KG1 (cell line): ENCODE data around the gene C12orf76.
"Not testable (repeated sequence)": the region's sequence is repeated elsewhere in the genome, so short reads cannot be mapped to it uniquely, and the experiment has no call there.

Source experiments
- DNase-seq: peaks from one replicate; lab custom pipeline; 2025; lab: John Stamatoyannopoulos, UW

The C12orf76 gene

GRCh38 chr12:110048242-110049027 lies at the start of gene C12orf76:
TSS of gene C12orf76 (minus strand) at chr12:110048522. CDS start at chr12:110048495, 27 bp downstream.
- DNase-seq: peak; percentile 94

GRCh38 chr12:110093631-110094311 lies 45.4 kb upstream of the C12orf76 start:
- DNase-seq: no peak

- no peak for DNase-seq
Measured at GRCh38 chr12:110091136-110091711, 42.9 kb upstream of the C12orf76 start.

DNA sequence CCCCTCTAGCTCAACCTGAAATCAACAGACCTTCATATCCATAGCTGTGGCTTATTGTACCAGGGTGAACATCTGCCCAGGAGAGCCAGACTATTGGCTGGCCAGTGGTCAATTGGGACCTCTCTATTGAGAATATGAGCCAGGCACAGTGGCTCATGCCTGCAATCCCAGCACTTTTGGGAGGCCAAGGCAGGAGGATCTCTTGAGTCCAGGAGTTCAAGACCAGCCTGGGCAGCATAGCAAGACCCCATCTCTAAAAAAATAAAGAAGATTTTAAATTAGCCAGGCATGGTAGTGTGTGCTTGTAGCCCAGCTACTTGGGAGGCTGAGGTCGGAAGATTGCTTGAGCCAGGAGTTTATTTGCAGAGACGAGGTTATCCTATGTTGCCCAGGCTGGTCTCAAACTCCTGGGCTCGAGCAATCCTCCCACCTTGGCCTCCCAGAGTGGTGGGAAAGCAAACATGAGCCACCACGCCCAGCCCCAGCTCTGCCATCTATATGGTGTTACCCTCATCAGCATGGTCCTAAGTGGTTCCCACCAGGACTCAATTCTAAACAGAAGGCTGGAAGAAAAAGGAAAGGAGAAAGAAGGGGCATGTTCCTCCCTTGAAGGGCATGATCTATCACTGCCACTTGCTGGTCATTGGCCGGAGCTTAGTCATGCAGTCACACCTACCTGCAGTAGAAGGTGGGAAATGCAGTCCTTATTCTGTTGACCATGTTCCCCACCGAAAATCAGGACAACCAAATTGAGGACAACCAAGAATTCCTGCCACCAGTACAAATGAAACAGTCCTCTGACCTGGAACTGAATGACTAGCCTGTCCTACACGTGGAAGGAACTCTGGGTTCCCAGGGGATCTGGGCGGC lies 42.2 kb upstream of the C12orf76 start:
- DNase-seq: no peak

DNA sequence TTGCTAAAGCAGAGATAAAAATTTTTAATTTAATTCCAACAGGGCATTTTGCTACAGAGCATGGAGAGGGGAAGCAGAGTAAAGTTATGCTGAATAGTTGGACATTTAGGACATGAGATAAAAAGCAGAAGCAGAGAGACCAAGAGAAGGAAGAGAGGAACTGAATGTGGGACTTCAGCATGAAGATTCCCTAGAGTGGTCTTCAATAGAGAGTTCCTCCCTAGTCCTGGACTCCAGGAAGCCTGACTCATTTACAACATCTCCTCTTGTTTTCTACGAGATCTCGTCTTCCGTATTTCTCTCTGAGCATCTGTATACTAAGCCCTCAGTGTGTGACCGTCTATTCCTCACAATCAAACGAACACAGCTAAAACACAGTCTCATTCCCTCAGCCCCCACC lies 40.6 kb upstream of the C12orf76 start:
- DNase-seq: no peak

DNA sequence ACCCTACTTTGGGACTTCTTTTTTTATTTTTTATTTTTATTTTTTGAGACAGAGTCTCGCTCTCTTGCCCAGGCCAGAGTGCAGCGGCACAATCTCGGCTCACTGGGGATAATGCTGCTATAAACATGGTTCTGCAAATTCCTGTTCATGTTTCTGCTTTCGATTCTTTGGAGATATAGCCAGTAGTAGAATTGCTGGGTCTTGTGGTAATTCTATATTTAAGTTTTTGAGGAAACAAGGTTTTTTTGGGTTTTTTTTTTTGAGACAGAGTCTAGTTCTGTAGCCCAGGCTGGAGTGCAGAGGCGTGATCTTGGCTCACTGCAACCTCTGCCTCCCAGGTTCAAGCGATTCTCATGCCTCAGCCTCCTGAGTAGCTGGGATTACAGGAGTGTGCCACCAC lies 39.9 kb upstream of the C12orf76 start:
- peak; percentile 14 for DNase-seq

DNA sequence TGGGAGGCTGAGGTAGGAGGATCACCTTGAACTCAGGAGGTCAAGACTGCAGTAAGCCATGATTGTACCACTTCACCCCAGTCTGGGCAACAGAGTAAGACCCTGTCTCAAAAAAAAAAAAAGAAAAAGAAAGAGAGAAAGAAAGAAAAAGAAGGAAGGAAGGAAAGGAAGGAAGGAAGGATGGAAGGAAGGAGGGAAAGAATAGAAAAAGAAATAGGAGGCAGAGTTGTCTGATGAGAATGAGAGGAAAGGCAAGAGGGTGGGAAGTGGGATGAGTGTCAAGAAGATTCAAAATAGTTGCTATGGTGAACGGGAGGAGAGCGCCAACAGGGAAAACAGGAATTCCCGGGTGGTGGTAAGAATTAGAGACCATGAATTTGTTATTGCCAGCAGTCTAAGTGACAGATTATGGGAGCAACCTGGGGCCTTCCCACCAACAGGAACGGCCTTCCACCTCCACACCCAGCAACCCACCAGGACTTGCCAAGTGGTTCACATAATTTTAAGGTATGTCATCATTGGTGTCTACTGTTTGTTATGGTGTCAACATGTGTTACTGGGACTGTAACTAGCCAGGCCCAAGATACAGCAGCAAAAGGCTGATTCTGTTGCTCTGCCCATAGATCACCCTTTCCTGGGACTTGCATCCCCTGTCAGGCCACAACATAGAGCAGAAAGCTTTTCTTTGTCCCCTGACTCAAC lies 36.1 kb upstream of the C12orf76 start:
- DNase-seq: no peak

- no peak for DNase-seq
Measured at GRCh38 chr12:110080410-110080809, 32.1 kb upstream of the C12orf76 start.

DNA sequence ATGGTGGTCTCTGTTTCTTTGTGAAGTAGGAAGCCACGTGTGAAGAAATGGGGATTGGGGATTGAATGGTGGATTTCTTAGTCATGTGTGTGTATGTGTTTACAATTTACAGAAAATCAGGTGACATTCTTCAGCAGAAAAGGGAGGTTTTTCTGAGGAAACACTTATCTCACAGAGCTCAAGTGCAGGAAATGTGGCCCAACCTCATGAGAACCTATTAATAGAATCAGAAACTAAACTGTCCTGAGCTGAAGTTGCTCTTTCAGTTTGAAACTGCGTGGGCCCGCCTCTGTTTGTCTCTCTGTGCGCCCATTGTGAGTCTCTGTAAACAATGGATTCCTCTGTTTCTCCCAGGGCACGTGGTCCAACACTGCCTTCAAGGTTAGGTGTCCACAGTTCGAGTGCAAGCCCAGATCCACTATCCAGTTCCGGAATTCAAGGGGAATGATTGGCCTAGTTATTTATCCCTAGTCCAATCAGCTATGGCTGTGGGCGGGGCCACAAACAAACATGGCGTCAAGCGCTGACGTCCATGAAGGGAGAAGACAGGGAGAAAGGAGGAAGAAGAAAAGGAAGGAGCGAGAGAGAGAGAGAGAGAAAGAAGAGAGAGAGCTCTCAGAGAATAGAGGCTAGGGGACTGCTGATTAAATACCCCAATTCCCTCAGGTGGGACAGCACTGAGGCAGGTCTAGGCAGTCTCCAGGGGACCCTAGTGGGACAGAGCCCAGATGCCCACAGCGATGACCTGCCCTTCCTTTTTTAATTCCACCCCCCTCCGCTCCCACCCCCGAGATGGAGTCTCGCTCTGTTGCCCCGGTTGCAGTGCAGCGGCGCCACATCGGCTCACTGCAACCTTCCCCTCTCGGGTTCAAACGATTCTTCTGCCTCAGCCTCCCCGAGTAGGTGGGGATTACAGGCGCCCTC lies 31.4 kb upstream of the C12orf76 start:
- peak; percentile 77 for DNase-seq

- no peak for DNase-seq
Measured at GRCh38 chr12:110077800-110078199, 29.5 kb upstream of the C12orf76 start.

DNA sequence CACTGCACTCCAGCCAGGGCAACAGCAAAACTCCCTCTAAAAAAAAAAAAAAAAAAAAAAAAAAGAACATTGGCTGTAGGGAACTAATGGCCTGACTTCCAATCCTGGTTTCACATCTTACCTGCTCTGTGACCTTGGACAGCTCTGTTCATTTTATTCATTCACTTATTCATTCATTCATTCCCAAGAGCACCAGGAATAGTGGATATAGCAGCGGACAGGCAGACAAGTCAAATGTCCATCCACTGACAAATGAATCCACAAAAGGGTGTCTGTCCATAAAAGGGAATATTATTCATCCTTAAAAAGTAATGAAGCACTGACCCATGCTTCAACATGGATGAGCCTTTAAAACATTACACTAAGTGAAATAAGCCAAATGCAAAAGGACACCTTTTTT lies 27.6 kb upstream of the C12orf76 start:
- DNase-seq: no peak

GRCh38 chr12:110074089-110074488 lies 25.8 kb upstream of the C12orf76 start:
- no peak for DNase-seq

DNA sequence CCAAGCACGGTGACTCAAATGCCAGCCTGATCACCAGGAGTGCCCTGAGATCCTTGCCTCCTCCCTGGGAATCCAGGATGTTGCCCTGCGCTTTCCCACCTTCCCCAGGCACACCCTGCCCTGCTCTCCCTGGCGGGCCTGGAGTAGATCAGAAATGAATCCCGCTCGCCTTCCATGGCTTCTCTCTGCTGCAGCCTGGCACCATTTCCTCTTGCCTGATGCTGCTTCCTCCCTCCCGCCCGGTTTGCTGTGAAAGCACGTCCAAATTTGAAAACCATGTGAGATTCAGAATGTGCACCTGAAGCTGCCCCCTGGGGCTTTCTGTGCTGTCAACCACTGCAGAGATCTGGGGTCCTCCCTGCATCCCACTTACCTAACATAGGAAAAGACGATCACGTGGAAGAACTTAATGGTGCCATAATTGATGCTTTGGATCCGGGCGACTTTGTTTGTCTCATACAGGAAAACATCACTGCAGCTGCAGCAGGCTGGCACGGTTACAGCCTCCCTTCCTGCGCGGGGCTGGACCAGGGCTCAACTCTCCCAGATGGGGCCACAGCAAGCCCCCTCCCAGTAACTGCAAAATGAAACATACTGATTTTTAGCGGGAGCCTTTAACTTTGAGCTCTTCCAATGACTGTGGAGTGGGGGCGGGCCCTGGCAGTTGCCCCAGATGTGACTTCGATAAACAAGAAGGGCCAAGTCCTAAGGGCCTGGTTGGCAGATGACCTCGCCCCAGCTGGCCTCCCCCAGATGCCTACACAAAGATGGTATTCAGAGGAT lies 24.9 kb upstream of the C12orf76 start:
- DNase-seq: no peak

DNA sequence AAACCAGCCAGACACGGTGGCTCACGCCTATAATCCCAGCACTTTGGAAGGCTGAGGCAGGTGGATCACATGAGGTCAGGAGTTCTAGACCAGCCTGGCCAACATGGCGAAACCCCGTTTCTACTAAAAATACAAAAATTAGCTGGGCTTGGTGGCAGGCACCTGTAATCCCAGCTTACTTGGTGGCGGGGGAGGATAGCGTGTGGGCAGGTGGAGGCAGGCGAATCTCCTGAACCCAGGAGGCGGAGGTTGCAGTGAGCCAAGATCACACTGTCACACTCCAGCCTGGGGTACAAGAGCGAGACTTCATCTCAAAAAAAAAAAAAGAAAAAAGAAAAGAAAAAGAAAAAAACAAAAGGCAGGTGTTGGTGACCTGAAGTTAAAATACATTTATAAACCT lies 24.3 kb upstream of the C12orf76 start:
- not testable (repeated sequence) for DNase-seq

DNA sequence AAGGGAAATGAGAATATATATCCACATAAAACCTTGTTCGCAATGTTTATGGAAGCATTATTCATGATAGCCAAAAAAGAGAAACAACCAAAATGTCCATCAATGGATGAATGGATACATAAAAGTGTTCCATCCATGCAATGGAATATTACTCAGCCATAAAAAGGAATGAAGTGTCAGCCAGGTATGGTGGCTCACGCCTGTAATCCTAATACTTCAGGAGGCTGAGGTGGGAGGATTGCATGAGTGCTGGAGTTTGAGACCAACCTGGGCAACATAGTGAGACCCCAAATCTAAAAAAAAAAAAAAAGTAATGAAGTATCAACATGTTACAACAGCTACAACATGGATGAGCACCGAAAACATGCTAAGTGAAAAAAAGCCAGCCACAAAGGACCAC lies 23.6 kb upstream of the C12orf76 start:
- DNase-seq: no peak

- no peak for DNase-seq
Measured at GRCh38 chr12:110071504-110071903, 23.2 kb upstream of the C12orf76 start.

- DNase-seq: no peak
Measured at GRCh38 chr12:110068654-110069053, 20.3 kb upstream of the C12orf76 start.

- not testable (repeated sequence) for DNase-seq
Measured at GRCh38 chr12:110068115-110068514, 19.8 kb upstream of the C12orf76 start.

GRCh38 chr12:110067531-110067930 lies 19.2 kb upstream of the C12orf76 start:
- DNase-seq: no peak

DNA sequence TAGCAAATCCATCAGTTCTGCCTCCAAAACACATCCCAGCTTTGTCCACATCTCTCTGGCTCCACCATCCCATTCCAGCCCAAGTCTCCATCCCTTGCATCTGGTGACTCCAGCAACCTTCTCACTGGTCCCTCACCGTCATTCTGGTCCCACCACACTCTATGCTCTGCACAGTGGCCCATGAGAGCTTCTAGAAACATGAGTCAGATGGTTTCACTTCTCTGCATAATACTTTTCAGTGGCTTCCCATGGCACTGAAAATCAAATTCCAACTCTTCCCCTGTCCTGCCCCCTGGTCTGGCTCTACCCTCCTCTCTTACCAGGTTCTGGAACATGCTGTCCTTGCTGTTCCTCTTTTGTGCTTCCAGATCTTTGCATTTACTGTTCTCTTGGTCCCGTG lies 17.2 kb upstream of the C12orf76 start:
- DNase-seq: no peak
